Ectodermal cell (in vitro differentiated cells): Measurements from ENCODE around the gene CCDC192. TPM values are rescaled to one million over a fixed set of nuclear protein-coding genes. Genes with fewer than 3 reads are reported as not detected.
A peak's percentile ranks its signal among the peaks of the same experiment; 100 is the strongest.

Experiments
- H3K27ac ChIP-seq: 2 replicates; pipeline ENCODE4 v1.7.0; 2013; ENCODE audit warnings: mild to moderate bottlenecking, low read depth, low read length; ENCODE audit not compliant: insufficient read depth, poor library complexity, severe bottlenecking
- H3K27me3 ChIP-seq: 2 replicates; pipeline ENCODE4 v1.7.0; 2013; ENCODE audit warnings: mild to moderate bottlenecking, low read length; ENCODE audit not compliant: insufficient read depth, control insufficient read depth, poor library complexity, severe bottlenecking
- H3K36me3 ChIP-seq: one replicate; pipeline ENCODE4 v1.7.0; 2013; ENCODE audit warnings: low read length; ENCODE audit not compliant: control insufficient read depth, insufficient read depth
- H3K4me1 ChIP-seq: one replicate; pipeline ENCODE4 v1.7.0; 2013; ENCODE audit warnings: low read length; ENCODE audit not compliant: control insufficient read depth, insufficient read depth
- H3K4me3 ChIP-seq: 2 replicates; pipeline ENCODE4 v1.7.0; 2013; ENCODE audit warnings: low read depth, low read length, control low read depth; ENCODE audit not compliant: insufficient read depth
- H3K9me3 ChIP-seq: 2 replicates; pipeline ENCODE4 v1.7.0; 2013; ENCODE audit warnings: mild to moderate bottlenecking, low read length, moderate library complexity; ENCODE audit not compliant: control insufficient read depth
- WGBS, 2 experiments: methylation state at CpG; one replicate each; pipeline ENCODE4 v1.1.7; 2013; ENCODE audit warnings: missing lambda C conversion rate in 2 of 2; 5-methylcytosine and 5-hydroxymethylcytosine counted together
- polyA plus RNA-seq, 4 experiments: library from polyadenylated mRNA; stranded (reverse); fragments of 50-300 nt; gene quantifications; one replicate each; pipeline ENCODE4 v1.2.3, GENCODE V29; 2013

Gene CCDC192, protein sequence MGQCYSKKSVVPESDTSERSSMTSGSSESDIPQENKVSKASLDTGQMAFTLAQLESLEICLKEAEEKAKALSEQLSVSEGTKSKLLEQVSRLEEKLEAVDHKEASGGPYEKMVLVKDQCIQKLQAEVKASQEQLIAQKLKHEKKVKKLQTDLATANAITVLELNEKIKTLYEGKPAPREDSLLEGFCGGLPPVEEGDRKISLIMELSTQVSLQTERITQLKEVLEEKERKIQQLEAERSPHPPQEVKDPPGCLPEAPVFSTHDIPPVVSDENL
- 0.59 TPM for polyA plus RNA-seq (2013, experiment 1 of 4)
- polyA plus RNA-seq (2013, experiment 2 of 4): 0.28 TPM
- not detected for polyA plus RNA-seq (2013, experiment 3 of 4)
- polyA plus RNA-seq (2013, experiment 4 of 4): 0.32 TPM

DNA sequence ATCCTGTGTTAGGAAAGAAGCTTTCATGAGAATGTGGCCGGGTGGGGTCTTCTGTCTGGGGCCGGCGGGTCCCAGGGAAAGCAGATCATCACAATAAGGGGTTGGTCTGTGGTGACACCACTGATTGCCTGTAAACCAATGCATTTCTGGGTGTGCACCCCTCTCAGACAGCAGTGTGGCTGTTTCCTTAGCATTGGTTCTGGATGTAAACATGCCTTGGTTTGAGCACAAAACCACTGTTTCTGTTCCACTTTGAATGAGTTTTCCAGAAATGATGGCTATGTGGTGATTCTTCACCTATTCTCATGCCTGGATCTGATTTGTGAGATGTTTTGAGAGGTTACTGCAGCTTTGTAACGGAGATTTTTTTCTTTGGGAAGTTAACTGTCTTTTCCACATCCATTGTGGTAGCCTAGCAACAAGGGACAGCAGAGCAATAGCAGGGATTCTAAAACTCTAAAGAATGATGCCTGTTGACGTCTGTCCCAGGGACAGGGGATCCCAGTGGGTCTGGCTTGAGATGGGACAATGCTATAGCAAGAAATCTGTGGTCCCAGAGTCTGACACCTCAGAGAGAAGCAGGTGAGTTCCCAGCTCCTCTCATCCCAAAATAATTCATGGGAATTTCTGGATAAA is at the start of gene CCDC192:
Gene CCDC192 (plus strand): TSS at position 466 of the 636 bp plus-strand sequence. CDS start 55 bp downstream, at position 521.
- Histone ChIP-seq H3K4me3 (no peak within 1 kb of the TSS), H3K4me1 (peaks cover 20% of the 10 kb centered on the region), H3K36me3 (no peaks in the 10 kb centered on the region), H3K9me3 (no peaks in the 10 kb centered on the region), H3K27ac (peak within 1 kb of the TSS; percentile 57), H3K27me3 (no peaks in the 10 kb centered on the region)
- 69 to 72% methylated on average over 5 of the region's 5 CpGs for WGBS, 2 experiments

DNA sequence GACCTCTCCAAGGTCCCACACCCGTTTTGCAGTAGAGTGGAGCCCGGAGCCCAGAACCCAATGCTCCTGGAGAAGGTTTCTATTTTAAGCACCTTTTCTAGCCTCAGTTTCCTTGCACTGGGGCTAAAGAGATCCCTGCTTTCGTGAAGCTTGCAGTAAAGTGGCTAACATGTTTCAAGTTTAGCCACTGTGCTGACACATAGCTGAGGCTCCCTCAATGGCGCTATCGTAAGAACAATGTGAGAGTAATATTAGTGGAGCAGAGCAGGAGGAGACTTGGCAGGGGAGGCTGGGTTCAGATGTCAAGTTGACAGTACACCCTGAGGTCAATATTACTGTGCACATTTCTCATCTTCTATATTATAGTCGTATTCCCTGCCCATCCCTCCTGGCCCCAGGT is 46.4 kb upstream of the CCDC192 start:
- Histone ChIP-seq H3K36me3 (no peaks in the 10 kb centered on the region), H3K27me3 (no peaks in the 10 kb centered on the region), H3K4me1 (peaks cover 12% of the 10 kb centered on the region), H3K4me3 (no peak overlapping the region), H3K9me3 (no peaks in the 10 kb centered on the region), H3K27ac (no peak overlapping the region)
- WGBS, 2 experiments: 95% methylated on average over 6 of the region's 6 CpGs

DNA sequence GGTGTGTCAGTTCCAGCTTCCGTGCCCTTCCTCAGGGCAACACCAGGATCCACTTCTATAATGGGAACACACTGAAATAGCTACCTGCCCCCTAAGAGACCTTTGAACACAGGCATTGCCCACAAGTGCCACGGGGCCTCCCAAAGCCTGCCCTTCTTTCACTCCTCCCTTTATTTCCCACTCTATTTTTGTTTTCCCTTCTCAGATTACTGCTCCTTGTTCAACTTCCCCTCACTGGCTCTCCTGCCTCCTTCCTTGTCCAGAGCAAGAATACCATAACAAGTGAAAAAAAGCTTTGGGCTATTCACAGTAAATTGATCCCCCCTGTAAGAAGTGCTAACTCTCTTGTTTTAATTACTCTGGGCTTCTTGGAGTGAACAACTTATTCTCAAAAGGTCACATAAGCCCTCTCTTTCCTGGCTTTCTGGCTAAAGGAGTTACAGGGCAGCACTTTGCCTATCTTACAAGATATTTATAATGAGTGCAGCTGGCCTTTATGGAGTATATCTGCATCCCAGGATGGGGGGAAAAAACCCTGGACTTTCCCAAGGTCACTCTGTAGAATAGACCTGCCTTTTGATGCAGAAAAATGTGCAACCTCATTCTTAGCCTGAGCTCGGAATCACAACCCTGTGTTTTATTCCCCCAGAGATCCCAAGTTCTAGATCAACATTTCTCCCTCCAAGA is 43.0 kb upstream of the CCDC192 start:
- WGBS, 2 experiments: 67 to 76% methylated on average over 3 of the region's 3 CpGs
- no peak overlapping the region for H3K4me3 ChIP-seq
- no peaks in the 10 kb centered on the region for H3K36me3 ChIP-seq
- peak overlapping the region; percentile 65 for H3K27ac ChIP-seq
- no peaks in the 10 kb centered on the region for H3K27me3 ChIP-seq
- peaks cover 12% of the 10 kb centered on the region for H3K4me1 ChIP-seq
- no peaks in the 10 kb centered on the region for H3K9me3 ChIP-seq

DNA sequence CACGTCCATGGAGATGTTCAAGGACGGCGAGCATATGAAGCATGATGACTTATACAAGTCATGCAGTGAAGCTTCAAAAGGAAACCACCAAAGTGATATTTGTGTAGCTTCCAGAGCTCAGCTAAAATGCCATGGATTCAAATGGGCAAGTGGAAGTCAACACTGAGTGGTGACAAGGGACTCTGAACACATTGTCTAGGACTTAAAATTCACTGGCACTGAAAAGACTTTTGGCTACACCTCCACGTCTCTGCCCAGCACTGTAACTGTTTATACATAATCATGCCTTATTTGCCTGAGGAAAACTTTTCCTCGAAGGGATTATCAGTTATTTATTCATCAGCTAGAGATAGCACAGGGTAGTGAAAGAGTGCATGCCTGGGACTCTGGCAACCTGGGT is 39.1 kb upstream of the CCDC192 start:
- H3K4me3 ChIP-seq: no peak overlapping the region
- H3K27ac ChIP-seq: no peak overlapping the region
- H3K9me3 ChIP-seq: no peaks in the 10 kb centered on the region
- peaks cover 12% of the 10 kb centered on the region for H3K4me1 ChIP-seq
- H3K36me3 ChIP-seq: no peaks in the 10 kb centered on the region
- no peaks in the 10 kb centered on the region for H3K27me3 ChIP-seq
- 93 to 94% methylated on average over 5 of the region's 5 CpGs for WGBS, 2 experiments

DNA sequence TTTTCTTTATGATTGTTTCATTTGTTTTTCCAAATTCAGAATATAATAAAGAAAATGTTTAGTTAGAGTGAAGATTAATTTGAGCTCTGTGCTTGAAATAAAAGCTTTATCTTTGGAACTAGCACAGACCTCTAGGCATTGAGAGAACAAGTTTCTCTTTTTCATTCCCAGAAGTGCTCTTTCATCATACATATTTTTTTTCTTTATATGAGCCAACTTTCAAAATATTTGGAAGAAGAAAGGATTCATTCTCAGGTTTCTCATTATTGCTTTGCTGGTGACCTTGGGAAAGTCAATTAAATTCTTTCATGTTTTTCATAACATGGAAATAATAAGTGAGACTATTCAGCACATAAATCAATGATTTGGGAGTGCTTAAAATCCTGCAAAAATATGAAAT is 37.5 kb upstream of the CCDC192 start:
- Histone ChIP-seq H3K4me1 (peaks cover 1% of the 10 kb centered on the region), H3K36me3 (no peaks in the 10 kb centered on the region), H3K9me3 (no peaks in the 10 kb centered on the region), H3K27ac (no peak overlapping the region), H3K27me3 (no peaks in the 10 kb centered on the region), H3K4me3 (no peak overlapping the region)

DNA sequence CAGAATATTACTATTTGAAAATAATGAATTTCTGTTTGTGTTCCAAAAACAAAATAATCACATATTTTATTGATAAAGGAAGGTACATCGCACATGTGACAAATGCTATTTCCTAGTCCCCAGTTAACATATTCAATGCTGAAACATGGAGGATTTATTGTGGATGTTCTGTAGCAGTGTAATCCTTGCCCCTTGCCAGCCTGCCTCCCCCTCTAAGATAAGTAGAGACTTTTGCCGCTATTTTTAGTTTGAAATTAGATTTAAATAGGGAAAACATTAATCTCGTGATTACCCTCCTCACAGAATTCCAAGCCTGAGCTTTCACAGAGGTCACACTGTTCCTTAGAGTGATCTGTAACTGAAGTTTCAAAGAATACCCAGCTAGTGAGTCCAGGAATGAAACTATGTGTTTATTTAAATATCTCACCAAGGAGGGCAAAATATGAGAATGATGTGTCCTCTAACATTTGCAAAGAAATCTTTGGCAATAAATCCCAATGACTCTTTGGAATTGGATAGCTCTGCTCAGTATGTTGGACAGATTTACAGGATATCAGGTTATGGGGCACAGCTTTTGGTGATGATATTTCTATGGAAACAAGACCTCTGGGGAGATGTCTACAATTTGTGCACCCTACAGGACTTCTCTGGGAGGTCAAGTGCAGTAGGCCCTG is 37.0 kb upstream of the CCDC192 start:
- no peak overlapping the region for H3K4me3 ChIP-seq
- H3K36me3 ChIP-seq: no peaks in the 10 kb centered on the region
- no peaks in the 10 kb centered on the region for H3K27me3 ChIP-seq
- no peak overlapping the region for H3K27ac ChIP-seq
- WGBS, 2 experiments: 100% methylated on average over 2 to 3 of the region's 3 CpGs
- H3K4me1 ChIP-seq: no peaks in the 10 kb centered on the region
- H3K9me3 ChIP-seq: no peaks in the 10 kb centered on the region

DNA sequence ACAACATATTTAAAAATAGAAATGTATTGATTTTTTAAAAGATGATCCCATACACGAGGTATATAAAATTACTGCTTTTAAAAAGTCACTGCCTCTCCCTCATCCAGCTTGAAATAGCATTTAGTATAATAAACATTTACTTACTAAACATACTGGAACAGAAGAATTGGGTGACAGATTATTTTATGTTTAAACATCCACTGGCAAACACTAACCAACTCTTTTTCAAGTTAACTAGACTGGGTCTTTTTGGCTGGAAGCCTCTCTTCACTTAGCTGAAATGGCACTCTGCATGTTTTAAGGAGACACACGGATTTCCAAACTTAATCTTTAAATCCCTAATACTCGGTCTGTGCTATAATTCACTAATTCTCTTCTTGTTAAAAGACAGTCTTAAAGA is 35.3 kb upstream of the CCDC192 start:
- no peaks in the 10 kb centered on the region for H3K4me1 ChIP-seq
- H3K27me3 ChIP-seq: no peaks in the 10 kb centered on the region
- no peak overlapping the region for H3K27ac ChIP-seq
- WGBS, 2 experiments: 89% methylated on average over 1 to 2 of the region's 3 CpGs
- no peaks in the 10 kb centered on the region for H3K36me3 ChIP-seq
- no peak overlapping the region for H3K4me3 ChIP-seq
- no peaks in the 10 kb centered on the region for H3K9me3 ChIP-seq

DNA sequence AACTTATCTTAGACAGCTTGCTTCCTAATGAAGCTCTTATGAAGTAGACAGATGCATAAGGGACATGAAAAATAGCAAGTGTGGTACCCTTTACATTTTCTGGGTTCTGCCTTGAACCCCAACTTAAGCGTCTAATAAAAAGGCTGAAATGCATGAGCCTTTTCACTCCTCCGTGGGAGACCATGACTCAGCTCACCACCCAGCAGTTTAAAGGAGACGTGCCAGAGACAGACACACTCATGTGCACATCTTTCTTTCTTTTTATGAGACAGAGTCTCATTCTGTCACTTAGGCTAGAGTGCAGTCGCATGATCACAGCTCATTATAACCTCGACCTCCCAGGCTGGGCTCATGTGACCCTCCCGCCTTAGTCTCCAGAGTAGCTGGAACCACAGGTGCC is 32.0 kb upstream of the CCDC192 start:
- 89 to 93% methylated on average over 6 of the region's 6 CpGs for WGBS, 2 experiments
- Histone ChIP-seq H3K4me3 (no peak overlapping the region), H3K9me3 (no peaks in the 10 kb centered on the region)

DNA sequence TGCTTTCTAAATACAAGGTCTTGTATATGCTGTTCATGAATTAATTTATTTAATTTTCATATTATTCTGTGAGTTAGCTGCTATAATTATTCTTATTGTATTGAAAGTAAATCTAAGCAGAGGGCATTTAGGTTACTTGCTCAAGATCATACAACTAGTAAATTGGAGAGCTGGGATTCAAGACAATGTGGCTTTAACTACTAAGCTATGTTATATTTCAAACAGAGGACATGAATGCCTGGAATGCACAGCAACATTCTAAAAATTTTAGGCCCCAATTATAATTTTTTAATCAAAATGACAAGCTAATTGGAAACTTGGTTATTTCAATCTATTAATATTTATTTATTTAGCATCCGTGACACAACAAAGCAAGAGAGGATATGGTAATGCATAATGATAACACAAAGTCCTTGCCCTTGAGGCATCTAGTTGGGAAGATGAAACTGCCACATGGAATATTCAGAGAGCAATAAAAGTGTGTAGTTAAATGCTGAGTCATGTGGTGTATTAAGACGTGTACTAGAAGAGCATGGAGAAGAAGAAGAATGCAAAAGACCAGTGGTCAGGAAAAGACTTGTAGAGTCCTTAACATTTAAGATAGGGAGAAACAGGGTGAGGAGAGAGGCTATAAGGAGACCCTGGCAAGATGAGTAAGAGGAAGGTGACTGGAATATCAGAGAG is 29.9 kb upstream of the CCDC192 start:
- Histone ChIP-seq H3K27me3 (no peaks in the 10 kb centered on the region), H3K4me1 (no peaks in the 10 kb centered on the region)
- 93 to 95% methylated on average over 2 of the region's 2 CpGs for WGBS, 2 experiments

More for the DNA sequence above, 32.0 kb upstream of the CCDC192 start:
- H3K36me3 ChIP-seq: no peaks in the 10 kb centered on the region
- H3K27me3 ChIP-seq: no peaks in the 10 kb centered on the region
- no peak overlapping the region for H3K27ac ChIP-seq
- H3K4me1 ChIP-seq: no peaks in the 10 kb centered on the region

More for the DNA sequence above, 29.9 kb upstream of the CCDC192 start:
- Histone ChIP-seq H3K36me3 (no peaks in the 10 kb centered on the region), H3K9me3 (no peaks in the 10 kb centered on the region), H3K27ac (no peak overlapping the region), H3K4me3 (no peak overlapping the region)
